ENCODE measurements around the gene EXOC6B.
"Not testable (repeated sequence)": the region's sequence is repeated elsewhere in the genome, so short reads cannot be mapped to it uniquely, and the experiment has no call there.

EXOC6B gene

DNA sequence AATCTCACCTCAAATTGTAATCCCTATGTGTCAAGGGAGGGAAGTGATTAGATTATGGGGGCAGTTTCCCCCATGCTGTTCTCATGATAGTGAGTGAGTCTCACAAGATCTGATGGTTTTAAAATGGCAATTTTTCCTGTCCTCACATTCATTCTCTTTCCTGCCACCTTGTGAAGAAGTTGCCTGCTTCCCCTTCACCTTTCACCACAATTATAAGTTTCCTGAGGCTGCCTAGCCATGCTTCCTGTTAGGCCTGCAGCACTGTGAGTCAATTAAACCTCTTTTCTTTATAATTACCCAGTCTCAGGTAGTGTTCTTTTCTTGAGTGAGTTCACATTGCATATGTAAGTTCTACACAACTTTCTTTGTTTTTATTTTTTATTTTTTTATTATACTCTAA, 271.5 kb downstream of the EXOC6B start:
- no peak for DNase-seq (ENCODE audit: low read depth in 2 of 2)

DNA sequence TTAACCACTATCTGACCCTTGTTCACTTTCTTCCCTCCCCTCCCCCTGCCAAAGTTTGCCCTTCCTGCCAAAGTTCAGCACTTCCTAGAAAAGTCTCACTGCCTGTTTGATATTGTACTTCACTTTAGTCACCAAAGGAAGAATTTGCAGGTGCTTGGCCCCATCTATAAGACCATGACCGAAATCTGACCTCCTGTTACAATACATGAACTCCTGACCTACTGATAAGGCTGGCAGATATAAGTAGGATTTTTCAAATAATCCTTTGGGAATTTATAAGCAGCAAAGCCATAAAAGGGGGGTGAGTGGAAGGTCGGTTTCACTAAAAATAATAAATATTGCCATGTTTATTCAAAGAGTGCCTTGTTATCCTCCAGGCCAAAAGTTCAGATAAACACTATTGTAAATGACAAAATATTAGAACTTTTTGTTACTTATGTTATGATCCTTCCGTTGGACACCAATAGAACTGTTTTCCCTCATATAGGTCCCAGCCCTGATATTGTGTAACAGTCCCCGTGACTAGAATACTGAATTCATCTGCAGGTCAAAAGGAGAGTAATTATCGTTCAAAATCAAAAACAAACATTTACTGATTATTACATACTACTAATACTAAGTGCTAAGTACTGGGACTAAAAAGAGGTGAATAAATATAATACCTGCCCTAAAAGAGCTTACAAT, 277.6 kb downstream of the EXOC6B start:
- DNase-seq (ENCODE audit: low read depth in 2 of 2): no peak

- no peak for DNase-seq (ENCODE audit: low read depth in 2 of 2)
Observed at GRCh38 chr2:72545790-72546189, 280.0 kb downstream of the EXOC6B start.

DNA sequence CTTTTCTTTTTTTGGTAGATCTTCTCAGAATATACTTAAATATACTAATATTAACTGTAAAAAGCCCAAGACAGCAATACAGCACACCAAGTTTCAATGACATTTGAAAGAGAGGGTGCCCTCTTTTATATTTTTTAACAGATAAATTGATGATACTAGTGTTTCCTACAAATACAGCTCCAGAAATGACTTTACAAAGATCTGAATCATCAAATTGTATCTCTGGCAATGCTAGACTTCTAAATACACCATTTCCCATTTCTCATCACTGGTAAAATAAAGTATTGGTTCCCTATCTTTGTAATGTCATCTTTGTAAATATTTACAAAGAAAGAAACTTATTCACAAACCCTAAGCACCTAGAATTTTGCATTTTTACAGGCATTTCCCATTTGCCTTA, 281.3 kb downstream of the EXOC6B start:
- DNase-seq (ENCODE audit: low read depth in 2 of 2): no peak

GRCh38 chr2:72543497-72544216, 282.2 kb downstream of the EXOC6B start:
- DNase-seq (ENCODE audit: low read depth in 2 of 2): no peak

GRCh38 chr2:72539071-72539552, 286.7 kb downstream of the EXOC6B start:
- no peak for DNase-seq (ENCODE audit: low read depth in 2 of 2)

DNA sequence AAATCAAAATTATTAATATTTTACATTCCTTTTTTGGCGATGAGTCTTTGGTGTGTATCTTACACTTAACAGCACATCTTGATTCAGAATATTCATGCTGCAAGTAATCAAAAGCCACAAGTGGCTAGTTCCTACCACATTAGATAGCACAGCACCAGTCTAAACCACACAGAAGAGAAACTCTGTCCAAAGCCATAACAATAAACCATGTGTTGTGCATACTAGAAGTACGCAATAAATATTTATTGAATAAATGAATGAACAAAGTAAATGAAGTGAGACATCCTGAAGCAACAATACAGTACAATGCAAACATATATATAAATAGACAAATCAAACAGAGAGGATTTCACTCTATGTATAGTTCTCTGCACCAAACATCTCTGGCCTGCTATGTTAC, 287.3 kb downstream of the EXOC6B start:
- no peak for DNase-seq (ENCODE audit: low read depth in 2 of 2)

DNA sequence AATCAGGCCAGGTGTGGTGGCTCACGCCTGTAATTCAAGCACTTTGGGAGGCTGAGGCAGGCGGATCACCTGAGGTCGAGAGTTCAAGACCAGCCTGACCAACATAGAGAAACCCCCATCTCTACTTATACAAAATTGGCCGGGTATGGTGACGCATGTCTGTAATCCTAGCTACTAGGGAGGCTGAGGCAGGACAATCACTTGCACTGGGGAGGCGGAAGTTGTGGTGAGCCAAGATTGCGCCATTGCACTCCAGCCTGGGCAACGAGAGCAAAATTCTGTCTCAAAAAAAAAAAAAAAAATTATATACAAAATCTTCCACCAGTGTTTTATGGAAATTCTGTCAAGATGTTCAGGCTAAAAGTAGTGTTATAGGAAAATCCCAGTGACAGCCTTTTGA, 290.2 kb downstream of the EXOC6B start:
- not testable (repeated sequence) for DNase-seq (ENCODE audit: low read depth in 2 of 2)

GRCh38 chr2:72533765-72534164, 292.1 kb downstream of the EXOC6B start:
- DNase-seq (ENCODE audit: low read depth in 2 of 2): no peak

GRCh38 chr2:72527424-72527823, 298.4 kb downstream of the EXOC6B start:
- DNase-seq (ENCODE audit: low read depth in 2 of 2): no peak

DNA sequence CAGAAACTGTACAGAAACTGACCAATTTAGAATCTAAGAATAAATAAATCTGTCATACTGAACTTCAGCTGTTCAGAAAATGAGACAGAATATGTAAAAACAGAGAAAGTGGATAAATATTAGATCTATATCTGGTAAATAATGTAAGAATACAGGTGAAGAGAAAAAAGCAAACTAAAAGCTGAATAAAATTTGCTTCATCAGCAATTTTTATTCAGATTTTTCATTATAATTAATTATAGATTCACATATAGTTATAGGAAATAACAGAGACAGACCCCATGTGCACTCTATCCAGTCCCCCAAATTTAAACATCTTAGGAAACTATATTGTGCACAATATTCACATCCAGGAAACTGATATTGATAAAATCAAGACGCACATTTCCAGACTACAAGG, 299.2 kb downstream of the EXOC6B start:
- no peak for DNase-seq (ENCODE audit: low read depth in 2 of 2)

- no peak for DNase-seq (ENCODE audit: low read depth in 2 of 2)
Observed at GRCh38 chr2:72524071-72524470, 301.8 kb downstream of the EXOC6B start.

DNA sequence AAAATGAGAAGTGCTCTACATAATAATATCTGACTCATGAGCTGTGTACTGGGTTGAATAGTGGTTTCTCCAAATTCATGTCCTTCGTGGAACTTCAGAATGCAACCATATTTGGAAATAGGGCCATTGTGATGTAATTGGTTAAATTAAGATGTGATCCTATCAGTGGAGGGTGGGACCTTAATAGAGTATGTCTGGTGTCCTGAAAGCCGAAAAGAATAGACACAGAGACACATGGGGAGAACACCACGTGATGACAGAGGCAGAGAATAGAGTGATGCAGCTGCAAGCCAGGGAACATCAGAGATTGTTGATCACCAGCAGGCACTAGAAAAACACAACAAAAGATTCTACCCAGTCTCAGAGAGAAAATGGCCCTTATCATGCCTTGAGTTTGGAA, 310.1 kb downstream of the EXOC6B start:
- DNase-seq (ENCODE audit: low read depth in 2 of 2): no peak

- no peak for DNase-seq (ENCODE audit: low read depth in 2 of 2)
Observed at GRCh38 chr2:72513011-72513410, 312.8 kb downstream of the EXOC6B start.

GRCh38 chr2:72512376-72512775, 313.5 kb downstream of the EXOC6B start:
- DNase-seq (ENCODE audit: low read depth in 2 of 2): no peak

GRCh38 chr2:72511906-72512305, 313.9 kb downstream of the EXOC6B start:
- no peak for DNase-seq (ENCODE audit: low read depth in 2 of 2)

- DNase-seq (ENCODE audit: low read depth in 2 of 2): no peak
Observed at GRCh38 chr2:72497763-72498162, 328.1 kb downstream of the EXOC6B start.

DNA sequence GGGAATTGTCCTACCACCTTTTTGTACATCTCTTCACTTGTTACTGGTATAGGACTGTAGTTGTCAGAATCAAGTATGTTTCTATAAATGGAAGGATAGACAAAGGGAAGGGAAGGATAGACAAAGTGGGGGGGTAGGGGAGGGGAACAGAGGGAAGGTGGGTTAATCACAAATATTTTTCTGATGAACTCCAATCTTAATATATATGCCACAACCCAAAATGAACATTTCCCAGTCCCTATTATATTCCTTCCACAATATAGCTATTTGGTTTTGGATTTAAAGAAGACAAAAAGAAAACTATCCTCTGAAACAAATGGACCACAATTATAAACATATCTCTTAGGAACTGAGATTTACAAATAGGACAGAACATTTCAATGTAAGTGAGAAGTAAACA, 329.4 kb downstream of the EXOC6B start:
- DNase-seq (ENCODE audit: low read depth in 2 of 2): no peak

GRCh38 chr2:72494392-72494791, 331.4 kb downstream of the EXOC6B start:
- no peak for DNase-seq (ENCODE audit: low read depth in 2 of 2)

DNA sequence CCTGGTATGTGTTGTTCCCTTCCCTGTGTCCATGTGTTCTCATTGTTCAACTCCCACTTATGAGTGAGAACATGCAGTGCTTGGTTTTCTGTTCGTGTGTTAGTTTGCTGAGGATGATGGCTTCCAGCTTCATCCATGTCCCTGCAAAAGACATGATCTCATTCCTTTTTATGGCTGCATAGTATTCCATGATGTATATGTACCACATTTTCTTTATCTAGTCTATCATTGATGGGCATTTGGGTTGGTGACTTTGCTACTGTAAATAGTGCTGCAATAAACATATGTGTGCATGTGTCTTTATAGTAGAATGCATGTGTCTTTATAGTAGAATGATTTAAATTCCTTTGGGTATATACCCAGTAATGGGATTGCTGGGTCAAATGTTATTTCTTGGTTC, 341.2 kb downstream of the EXOC6B start:
- not testable (repeated sequence) for DNase-seq (ENCODE audit: low read depth in 2 of 2)

DNA sequence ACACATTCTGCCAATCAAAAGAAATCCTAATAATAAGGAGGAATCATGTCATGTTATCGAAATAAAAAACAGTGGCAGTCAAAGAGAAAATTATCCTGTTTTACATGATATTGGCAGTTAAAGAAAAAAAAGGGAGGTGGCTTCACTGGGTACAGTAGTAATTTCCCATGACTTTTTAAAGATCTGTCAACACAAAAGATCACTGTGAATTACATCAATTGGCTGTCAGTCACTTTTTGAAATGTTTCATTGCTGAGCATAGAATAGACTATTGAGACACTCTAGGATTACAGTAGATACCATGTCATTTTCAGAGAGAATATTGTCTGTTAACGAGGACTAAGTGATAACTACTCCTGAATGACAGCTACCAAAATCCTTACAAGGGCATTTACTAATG, 342.5 kb downstream of the EXOC6B start:
- no peak for DNase-seq (ENCODE audit: low read depth in 2 of 2)

DNA sequence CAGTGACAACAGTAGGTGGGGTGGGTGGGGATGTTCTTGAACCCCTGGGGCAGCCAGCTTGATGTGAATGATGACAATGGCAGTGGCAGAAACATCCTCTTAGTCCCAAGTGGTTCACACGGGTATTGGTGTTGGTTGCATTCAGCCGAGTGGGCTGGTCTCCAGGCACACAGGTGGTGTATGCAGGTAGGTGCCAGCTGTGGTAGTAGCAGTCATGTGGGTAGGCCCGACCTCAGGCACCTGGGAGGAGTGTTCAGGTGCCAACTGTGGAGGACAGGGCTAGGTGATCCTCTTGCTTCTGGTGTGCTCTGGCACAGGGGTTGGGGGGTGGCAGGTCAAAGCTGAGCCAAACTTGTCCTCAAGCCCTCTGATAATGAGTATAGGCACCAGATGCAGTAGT, 350.6 kb downstream of the EXOC6B start:
- DNase-seq (ENCODE audit: low read depth in 2 of 2): no peak

- DNase-seq (ENCODE audit: low read depth in 2 of 2): no peak
Observed at GRCh38 chr2:72457801-72458516, 367.9 kb downstream of the EXOC6B start.

Measured in stimulated activated CD4-positive, alpha-beta T cell treated with anti-CD3 and anti-CD28 coated beads, Interleukin-12 subunit alpha, Interleukin-12 subunit beta, amount 100 ng/mL, for 24 hours (primary cell).